ENCODE measurements around the gene SORCS2.

Gene SORCS2

GRCh38 chr4:7222521-7222920 is 30.2 kb downstream of the SORCS2 start:
- no peak for DNase-seq (ENCODE audit: low spot score)

DNA sequence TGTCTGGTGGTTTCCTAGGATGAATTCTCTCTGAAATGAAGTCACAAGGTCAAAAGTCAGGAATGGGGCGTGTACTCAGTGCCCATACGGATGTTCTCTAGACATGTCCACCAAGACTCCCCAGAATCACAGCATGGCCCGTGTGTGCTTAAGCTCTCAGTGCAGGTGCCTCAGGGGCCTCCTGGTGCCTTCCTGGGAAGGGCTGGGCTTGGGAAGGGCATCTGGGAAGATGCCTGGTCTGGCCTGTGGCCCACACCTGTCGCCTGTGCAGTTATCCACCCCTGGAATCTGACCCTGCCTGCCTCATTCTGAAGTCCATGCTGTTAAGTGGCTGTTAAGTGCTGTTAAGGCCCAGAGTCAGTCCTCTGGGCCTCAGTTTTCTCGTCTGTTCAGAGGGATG is 31.2 kb downstream of the SORCS2 start:
- DNase-seq (ENCODE audit: low spot score): no peak

DNA sequence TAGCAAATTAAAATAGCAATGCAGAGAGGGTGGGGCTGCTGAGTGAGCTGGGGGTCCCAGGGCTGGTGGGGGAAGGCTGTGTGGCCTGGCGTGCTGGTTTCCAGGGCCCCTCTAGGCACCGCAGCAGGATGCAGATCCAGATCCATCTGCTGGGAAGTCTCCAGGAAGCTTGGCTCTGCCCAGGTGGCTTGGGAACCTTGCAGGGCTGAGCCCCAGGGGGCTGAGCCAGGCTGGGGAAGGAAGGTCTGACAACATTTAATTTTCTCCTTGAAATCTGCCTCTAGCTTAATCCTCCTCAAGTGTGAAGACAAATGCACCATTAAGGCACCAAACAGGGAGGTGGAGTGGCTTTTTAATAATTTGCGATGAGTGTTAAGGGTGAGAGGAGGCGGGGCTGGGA is 31.7 kb downstream of the SORCS2 start:
- DNase-seq (ENCODE audit: low spot score): no peak

GRCh38 chr4:7224878-7225533 is 32.7 kb downstream of the SORCS2 start:
- no peak for DNase-seq (ENCODE audit: low spot score)

GRCh38 chr4:7226439-7226838 is 34.1 kb downstream of the SORCS2 start:
- no peak for DNase-seq (ENCODE audit: low spot score)

DNA sequence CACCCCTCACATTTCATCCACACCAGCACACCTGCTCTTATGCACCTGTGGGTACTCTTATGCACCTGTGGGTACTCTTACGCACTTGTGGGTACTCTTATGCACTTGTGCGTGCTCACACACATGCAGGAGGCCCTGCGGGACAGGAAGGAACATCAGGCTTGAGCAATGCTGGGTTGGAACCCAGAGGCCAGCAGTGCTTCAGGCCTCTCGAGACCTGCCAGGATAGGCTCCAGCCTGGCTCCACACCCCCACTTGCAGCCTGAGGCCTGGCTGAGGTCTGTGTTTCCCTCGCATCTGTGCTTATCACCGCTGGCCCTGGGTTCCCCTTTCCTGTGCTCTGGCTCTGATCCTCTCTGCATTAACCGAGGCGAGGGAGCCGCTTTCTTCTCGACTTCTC is 34.7 kb downstream of the SORCS2 start:
- DNase-seq (ENCODE audit: low spot score): no peak

GRCh38 chr4:7228734-7229133 is 36.4 kb downstream of the SORCS2 start:
- no peak for DNase-seq (ENCODE audit: low spot score)

DNA sequence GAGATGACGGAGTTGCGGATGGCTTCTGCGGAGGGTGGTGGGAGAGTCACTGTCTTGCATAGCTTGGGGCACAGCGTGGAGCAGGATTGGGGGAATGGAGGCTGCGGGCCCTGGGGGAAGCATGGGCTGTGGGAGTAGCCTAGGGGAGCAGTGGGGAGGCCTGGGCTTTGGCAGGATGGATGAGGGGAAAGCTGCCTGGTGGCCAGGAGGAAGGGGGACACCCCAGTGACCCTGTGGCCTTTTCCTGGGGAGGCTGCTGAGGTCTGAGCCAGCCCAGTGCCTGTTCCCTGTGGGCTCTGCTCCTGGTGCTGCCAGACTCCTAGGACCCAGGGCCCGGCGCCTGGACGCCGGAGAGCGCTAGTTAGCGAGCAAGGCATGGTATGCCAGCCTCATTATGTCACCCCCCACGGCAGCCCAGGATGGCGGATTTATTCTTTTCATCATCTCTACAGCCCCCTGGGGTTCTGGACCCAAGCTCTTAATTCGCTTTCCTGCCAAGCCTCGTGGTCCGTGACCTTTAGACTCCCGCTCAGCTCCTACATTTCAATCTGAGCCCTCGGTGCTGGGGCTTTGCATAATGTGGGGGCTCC is 39.8 kb downstream of the SORCS2 start:
- no peak for DNase-seq (ENCODE audit: low spot score)

- DNase-seq (ENCODE audit: low spot score): no peak
Observed at GRCh38 chr4:7233006-7233580, 40.8 kb downstream of the SORCS2 start.

GRCh38 chr4:7233601-7234000 is 41.3 kb downstream of the SORCS2 start:
- DNase-seq (ENCODE audit: low spot score): no peak

- no peak for DNase-seq (ENCODE audit: low spot score)
Observed at GRCh38 chr4:7234355-7235029, 42.2 kb downstream of the SORCS2 start.

GRCh38 chr4:7235030-7235380 is 42.7 kb downstream of the SORCS2 start:
- DNase-seq (ENCODE audit: low spot score): no peak

- DNase-seq (ENCODE audit: low spot score): no peak
Observed at GRCh38 chr4:7236847-7237246, 44.5 kb downstream of the SORCS2 start.

DNA sequence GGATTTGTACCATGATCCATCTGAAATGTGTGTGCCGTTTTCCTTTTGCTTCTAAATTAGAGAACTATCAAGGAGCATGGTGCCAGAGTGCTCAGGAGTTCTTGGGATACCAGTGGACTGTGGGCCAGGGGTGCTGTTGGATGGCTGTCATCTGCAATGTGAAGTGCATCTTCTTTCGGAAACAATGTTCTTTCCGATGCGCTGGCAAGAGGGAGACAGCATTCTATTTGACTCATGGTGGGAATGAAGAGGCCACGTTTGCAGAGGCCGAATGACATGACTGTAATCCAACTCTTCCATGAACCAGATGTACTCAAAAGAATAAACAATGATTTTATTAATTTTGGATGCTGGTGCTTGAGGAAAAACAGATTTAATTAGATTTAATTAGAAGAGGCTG is 45.5 kb downstream of the SORCS2 start:
- no peak for DNase-seq (ENCODE audit: low spot score)

- no peak for DNase-seq (ENCODE audit: low spot score)
Observed at GRCh38 chr4:7238300-7238960, 46.1 kb downstream of the SORCS2 start.

DNA sequence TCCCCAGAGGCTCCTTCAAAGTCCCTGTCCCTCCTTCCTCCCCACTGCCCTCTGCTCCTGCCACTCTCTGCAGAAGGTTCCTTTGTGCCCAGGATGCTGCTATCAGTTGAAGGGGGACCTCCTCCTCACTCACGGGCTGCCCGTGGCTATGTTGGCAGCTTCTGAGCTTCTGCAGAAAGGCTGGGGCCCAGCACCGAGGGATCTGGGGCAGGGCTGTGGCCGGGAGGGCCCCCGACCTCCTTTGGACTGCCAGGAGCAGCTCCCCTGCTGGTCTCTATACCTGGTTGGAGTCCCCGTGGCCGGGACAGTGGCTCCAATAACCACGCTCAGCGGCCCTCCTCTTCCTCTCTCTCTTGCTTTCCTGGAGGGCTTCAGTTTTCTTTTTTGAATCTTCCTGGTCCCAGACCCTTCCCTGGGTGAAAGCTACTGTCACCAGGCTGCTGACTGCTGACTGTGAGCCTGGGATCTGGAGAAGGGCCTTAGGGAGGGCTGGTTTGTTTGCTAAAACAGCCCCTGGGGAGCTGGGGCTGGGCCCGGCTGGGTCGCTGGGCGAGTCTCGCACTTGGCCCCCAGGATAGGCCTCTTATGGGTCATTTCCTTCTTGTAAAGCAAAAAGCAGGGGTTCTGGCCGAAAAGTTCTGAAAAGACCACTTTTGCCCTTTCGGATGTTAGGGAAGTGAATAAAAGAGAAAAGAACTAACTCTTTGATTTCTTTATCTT is 46.9 kb downstream of the SORCS2 start:
- no peak for DNase-seq (ENCODE audit: low spot score)

DNA sequence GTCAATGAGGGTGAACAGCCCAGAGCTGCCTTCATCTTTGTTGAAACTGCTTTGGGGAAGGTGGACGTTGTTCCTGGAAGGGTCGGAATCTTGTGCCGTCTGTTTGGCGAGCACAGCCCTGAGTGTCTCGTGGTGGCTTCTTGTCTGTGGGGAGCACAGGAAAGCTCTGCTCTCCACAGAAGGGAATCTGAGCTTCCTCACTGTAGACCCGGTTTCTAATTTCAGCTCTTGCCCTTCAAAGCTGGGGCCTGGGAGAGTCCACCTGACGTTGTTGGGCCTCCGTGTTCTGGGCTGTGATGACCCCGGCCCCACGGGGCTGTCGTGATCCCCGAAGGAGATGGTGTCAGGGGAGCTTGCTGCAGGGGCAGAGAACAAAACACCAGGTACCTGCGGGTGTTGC is 47.5 kb downstream of the SORCS2 start:
- DNase-seq (ENCODE audit: low spot score): no peak

DNA sequence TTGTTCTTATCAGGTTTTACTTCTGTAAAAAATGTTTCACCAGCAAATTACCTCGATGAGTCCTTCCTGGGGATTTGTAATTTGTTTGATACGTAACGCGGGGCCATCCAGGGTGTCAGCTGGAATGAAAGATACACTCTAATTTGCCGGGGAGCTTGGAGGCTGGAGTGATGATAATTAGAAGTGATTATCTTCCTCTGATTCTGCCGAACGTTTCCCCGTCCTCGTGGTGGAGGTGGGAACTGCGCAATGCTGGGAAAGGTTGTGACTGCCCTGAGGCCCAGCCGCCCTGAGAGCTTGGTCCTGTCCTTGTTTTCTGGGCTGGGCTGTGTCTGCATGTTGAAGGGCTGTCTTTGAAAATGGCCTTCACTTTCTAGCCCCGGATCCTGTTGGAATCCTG is 48.0 kb downstream of the SORCS2 start:
- no peak for DNase-seq (ENCODE audit: low spot score)

DNA sequence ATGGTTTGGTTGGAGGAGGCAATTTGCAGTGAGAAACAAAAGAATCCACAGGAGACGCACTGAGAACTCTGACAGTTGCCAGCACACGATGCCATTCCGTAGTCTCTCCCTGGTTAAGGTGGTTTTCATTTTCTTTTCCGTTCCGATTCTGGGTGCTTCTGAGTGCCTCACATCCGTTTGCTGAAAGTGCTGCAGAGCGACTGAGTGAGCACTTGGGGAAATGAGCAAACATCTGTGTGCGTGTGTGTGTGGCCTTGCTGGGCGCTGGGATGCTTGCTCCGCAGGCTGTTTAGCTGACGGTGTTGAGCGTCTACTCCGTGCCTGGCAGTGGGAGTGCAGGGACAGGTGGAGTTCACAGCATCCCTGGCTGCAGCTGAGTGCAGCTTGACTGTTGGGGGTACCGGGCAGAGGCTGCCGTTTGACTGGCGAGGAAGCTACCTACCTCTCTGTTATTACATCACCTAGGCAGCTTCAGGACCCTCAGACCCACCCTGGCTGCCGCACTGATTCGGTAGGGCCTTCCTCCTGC is 49.3 kb downstream of the SORCS2 start:
- DNase-seq (ENCODE audit: low spot score): no peak

- no peak for DNase-seq (ENCODE audit: low spot score)
Observed at GRCh38 chr4:7242766-7243165, 50.4 kb downstream of the SORCS2 start.

DNA sequence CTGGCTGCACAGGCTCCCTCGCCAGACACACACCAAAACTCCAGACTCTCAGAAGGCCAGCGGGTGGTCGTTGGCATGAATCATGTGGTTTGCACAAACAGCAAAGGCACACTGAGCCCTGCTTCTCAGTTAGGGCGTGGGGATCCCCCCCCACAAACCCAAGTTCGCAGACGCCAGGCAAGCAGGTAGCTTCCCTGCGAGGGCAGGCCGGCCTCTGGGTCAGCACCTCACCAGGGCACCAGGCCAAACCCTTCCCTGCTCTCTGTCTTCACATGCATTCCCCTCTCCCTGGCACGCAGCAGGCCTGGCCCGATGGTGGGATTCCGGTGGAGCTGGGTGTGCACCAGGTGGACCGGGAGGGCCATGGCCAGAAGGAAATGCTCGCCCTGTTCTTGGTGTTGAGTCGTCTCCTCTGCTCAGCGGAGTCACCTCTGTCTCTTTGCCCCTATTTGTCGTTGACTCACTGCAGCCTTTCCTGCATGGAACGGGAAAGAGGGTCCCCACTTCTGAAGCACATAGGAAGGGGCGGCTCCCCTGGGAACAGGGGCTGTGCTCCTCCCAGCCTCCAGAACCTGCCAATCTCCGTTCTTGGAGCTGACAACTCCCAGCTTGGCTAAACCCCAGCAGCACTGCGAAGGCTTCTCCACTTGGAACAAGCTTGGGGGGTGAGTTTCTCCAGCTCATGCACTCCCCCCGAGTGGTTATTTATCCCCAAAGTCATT is 51.4 kb downstream of the SORCS2 start:
- no peak for DNase-seq (ENCODE audit: low spot score)

All from COLO829 (cell line).